HG03196 (cell line): Measurements from ENCODE around the gene NANS.
"Not testable (repeated sequence)": the region's sequence is repeated elsewhere in the genome, so short reads cannot be mapped to it uniquely, and the experiment has no call there.

Source experiments
- ATAC-seq: cut with Tn5 transposase; IDR thresholded peaks from one replicate; pipeline ENCODE4 v1.9.1; 2021; ENCODE audit not compliant: unreplicated experiment

The NANS gene

DNA sequence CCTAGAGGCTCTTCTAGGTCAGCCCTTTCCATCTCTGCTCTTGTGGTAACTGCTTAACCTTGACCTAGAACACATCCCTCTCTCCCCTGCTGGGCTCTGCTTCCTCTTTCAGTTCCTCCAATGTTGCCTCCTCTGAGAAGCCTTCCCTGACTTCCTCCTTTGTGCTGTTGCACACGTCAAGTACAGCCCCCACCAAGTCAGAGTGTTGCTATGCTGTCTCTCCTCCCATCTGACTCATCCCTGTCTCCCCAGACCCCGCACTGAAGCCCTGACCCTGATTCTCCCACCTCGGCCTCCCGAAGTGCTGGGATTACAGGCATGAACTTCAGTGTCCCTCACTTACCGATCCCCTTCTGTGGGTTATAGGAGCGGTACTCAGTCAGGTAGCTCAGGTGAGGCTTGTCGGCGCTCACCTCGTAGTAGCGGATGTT lies 72.9 kb downstream of the NANS start:
- ATAC-seq, result no peak

DNA sequence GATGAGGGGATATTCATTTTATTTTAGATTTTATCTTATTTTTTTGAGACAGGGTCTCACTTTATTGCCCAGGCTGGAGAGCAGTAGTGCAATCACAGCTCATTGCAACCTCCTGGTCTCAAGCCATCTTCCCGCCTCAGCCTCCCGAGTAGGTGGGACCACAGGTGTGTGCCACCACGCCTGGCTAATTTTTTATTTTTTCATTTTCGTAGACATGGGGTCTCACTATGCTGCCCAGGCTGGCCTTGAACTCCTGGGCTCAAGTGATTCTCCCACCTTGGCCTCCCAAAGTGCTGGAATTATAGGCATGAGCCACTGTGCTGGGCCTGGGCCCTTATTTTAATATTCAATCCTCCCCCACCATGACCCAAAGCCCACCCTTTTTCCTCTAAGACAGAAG lies 73.5 kb downstream of the NANS start:
- not testable (repeated sequence) for ATAC-seq

DNA sequence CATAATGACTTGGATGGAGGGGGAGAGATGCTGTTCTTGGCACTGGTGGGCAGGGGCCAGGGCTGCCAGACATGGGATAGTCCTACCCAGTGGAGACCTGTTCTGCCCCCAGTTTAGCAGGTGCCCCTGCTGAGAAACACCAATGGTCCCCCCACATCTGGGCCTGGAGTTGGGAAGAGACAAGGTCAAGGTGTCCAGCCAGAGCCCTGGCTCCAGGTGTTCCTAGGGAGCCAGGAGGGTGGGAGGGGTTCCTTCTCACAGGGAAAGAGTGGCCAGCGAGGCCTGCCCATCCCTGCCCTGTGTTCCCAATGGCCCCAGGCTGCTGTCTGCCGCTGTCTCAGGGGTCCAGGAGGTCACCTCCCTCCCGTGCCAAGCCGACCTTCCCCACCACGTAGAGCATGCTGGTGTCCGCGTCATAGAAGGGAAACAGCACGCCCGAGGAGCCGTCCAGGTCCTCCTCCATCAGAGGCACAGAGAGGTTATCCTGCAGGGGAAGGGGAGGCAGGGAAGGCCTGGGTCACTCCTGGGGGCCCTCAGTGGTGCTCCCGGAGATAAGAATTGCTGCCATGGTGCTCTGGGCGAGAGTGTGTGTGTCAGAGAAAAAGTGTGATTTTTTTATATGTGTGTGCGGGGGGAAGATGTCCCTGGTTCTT lies 74.2 kb downstream of the NANS start:
- no peak for ATAC-seq

DNA sequence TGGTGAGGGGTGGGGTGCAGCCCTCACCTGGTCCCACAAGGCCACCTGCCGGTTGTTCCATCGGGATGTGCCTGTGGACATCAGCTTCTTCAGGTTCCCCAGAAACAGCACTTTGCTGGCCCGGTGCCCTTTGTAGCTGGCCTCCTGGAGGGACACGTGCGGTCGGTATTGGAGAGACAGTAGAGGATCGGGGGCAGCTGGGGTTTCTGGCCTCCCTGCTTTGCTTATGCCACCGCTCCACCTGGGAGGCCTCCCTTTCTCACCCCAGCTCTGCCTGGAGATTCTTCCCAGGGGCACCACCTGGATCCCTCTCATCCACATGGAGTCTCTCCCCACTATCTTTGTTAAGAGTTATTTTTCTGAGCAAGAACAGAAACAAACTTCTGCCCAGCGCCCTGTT lies 75.6 kb downstream of the NANS start:
- ATAC-seq, result no peak
